Right lobe of liver (tissue), 4 donors: ENCODE measurements around the gene NEK2.

Source experiments
- CTCF ChIP-seq, 4 donors: fragments of 200-600 bp in 3 of 4; fragments of 450-650 bp in 1 of 4; IDR thresholded peaks; one replicate each; pipeline versions ENCODE4 v1.5.1 to v1.8.0; 2016 to 2022; ENCODE audit warnings: antibody characterized with exemption in 4 of 4, mild to moderate bottlenecking in 2 of 4
- POLR2A ChIP-seq: fragments of 450-650 bp; IDR thresholded peaks from one replicate; pipeline ENCODE4 v1.6.1; 2017; ENCODE audit warnings: antibody characterized with exemption, mild to moderate bottlenecking
- donor health status: DM: no; HTN: no; CAD: no.
- donor health status: DM: no; HTN: no; CAD: no.
- donor health status: DM: no; HTN: yes; CAD: no.

GRCh38 chr1:211705467-211706091 is 30.2 kb upstream of the NEK2 start:
- TF ChIP-seq POLR2A = no peak
- no peak for TF ChIP-seq CTCF (IDR thresholded peaks at IDR 0.05)
